B cell (primary cell): ENCODE data around the gene MED8. TPM values are rescaled to one million over a fixed set of nuclear protein-coding genes. Genes with fewer than 3 reads are reported as not detected.

Experiments used
- ATAC-seq: fragments of 200-7000 bp; cut with Tn5 transposase; one replicate; pipeline ENCODE4 v1.10.0; 2021; ENCODE audit warnings: low read depth, mild to moderate bottlenecking, moderate number of reproducible peaks, moderate library complexity
- CTCF ChIA-PET: fragments of 350-600 bp; sonication (Branson Sonifier 250); formaldehyde crosslinking; loops from one replicate; lab custom pipeline; 2021; ENCODE audit warnings: antibody characterized with exemption, inconsistent platforms; lab: Charles Lee
- POLR2A ChIA-PET: fragments of 350-600 bp; sonication (Branson Sonifier 250); formaldehyde crosslinking; loops from one replicate; lab custom pipeline; 2021; ENCODE audit warnings: antibody characterized with exemption; lab: Charles Lee
- DNase-seq: peaks from one replicate; pipeline ENCODE4 v3.0.0; 2013
- H2AFZ ChIP-seq: 2 replicates; pipeline ENCODE4 v1.6.1; 2012; ENCODE audit warnings: mild to moderate bottlenecking, low read depth, low read length; ENCODE audit not compliant: insufficient read depth, poor library complexity, severe bottlenecking
- H3K27ac ChIP-seq, 2 donors: 1 replicate in 1 of 2; 2 replicates in 1 of 2; pipeline ENCODE4 v1.5.1; 2012 to 2013; ENCODE audit warnings: low read length in 2 of 2, mild to moderate bottlenecking in 2 of 2, moderate library complexity in 1 of 2
- H3K27me3 ChIP-seq, 4 experiments: fragments of 200-600 bp in 1 of 4; sonication (generic) in 1 of 4; replicated peaks in 1 of 4; 1 replicate in 2 of 4; 2 replicates in 2 of 4; pipeline versions ENCODE4 v1.6.1 to v1.7.0; 2013 to 2016; ENCODE audit warnings: low read length in 3 of 4, mild to moderate bottlenecking in 2 of 4, mixed read lengths in 1 of 4, moderate library complexity in 1 of 4; ENCODE audit not compliant: insufficient read depth in 4 of 4, control insufficient read depth in 3 of 4; ENCODE audit errors: control extremely low read depth in 1 of 4
- H3K36me3 ChIP-seq, 2 experiments: replicated peaks in 1 of 2; 1 replicate in 1 of 2; 2 replicates in 1 of 2; pipeline versions ENCODE4 v1.6.1 to v1.7.1; 2013; ENCODE audit warnings: low read length in 1 of 2; ENCODE audit not compliant: insufficient read depth in 2 of 2, control insufficient read depth in 1 of 2; ENCODE audit errors: control extremely low read depth in 1 of 2, extremely low read depth in 1 of 2
- H3K4me1 ChIP-seq, 2 donors: fragments of 200-600 bp in 1 of 2; sonication (generic) in 1 of 2; 1 replicate in 1 of 2; 2 replicates in 1 of 2; pipeline versions ENCODE4 v1.5.1 to v1.6.1; 2013 to 2017; ENCODE audit warnings: low read length in 2 of 2; ENCODE audit not compliant: control insufficient read depth in 2 of 2, insufficient read depth in 2 of 2
- H3K4me2 ChIP-seq: replicated peaks from 2 replicates; pipeline ENCODE3; 2012; ENCODE audit warnings: mild to moderate bottlenecking, low read depth, low read length; ENCODE audit not compliant: poor library complexity, severe bottlenecking
- H3K4me3 ChIP-seq, 5 experiments: fragments of 200-600 bp in 1 of 5; sonication (generic) in 1 of 5; 1 replicate in 3 of 5; 2 replicates in 2 of 5; pipeline versions ENCODE4 v1.5.1 to v1.7.0; 2011 to 2016; ENCODE audit warnings: low read length in 4 of 5, mild to moderate bottlenecking in 4 of 5, low read depth in 2 of 5, control low read depth in 1 of 5, moderate library complexity in 1 of 5; ENCODE audit not compliant: insufficient read depth in 1 of 5; ENCODE audit errors: control extremely low read depth in 1 of 5, extremely low read depth in 1 of 5
- H3K79me2 ChIP-seq: fragments of 200-600 bp; sonication (generic); one replicate; pipeline ENCODE4 v1.6.0; 2016; ENCODE audit warnings: low read length; ENCODE audit not compliant: control insufficient read depth, insufficient read depth
- H3K9ac ChIP-seq: fragments of 200-600 bp; sonication (generic); 2 replicates; pipeline ENCODE4 v1.6.1; 2017; ENCODE audit warnings: mild to moderate bottlenecking, low read length, moderate library complexity
- H3K9me3 ChIP-seq, 3 donors: one replicate each; pipeline versions ENCODE4 v1.6.1 to v1.7.1; 2013; ENCODE audit warnings: low read length in 2 of 3; ENCODE audit not compliant: control insufficient read depth in 2 of 3, insufficient read depth in 1 of 3; ENCODE audit errors: control extremely low read depth in 1 of 3
- H4K20me1 ChIP-seq: 2 replicates; pipeline ENCODE4 v1.6.0; 2012; ENCODE audit warnings: mild to moderate bottlenecking, low read length; ENCODE audit not compliant: insufficient read depth, control insufficient read depth, poor library complexity, severe bottlenecking
- H3K27ac Mint-ChIP-seq: one replicate; pipeline ENCODE4 v1.8.0; 2021; ENCODE audit warnings: mixed read lengths
- H3K27me3 Mint-ChIP-seq: one replicate; pipeline ENCODE4 v1.8.0; 2021; ENCODE audit warnings: mixed read lengths
- H3K4me1 Mint-ChIP-seq: one replicate; pipeline ENCODE4 v1.8.0; 2021; ENCODE audit warnings: mixed read lengths
- H3K4me3 Mint-ChIP-seq: one replicate; pipeline ENCODE4 v1.8.0; 2021; ENCODE audit warnings: mixed read lengths
- H3K9me3 Mint-ChIP-seq: one replicate; pipeline ENCODE4 v1.8.0; 2022; ENCODE audit warnings: mixed read lengths; ENCODE audit not compliant: insufficient read depth
- EZH2 ChIP-seq: IDR thresholded peaks from 2 replicates; pipeline ENCODE4 v1.6.1; 2012; ENCODE audit warnings: borderline replicate concordance, low read depth, mild to moderate bottlenecking, moderate library complexity, low read length; ENCODE audit not compliant: insufficient read depth, poor library complexity, severe bottlenecking
- WGBS: methylation state at CpG from one replicate; pipeline ENCODE4 v1.1.5; 2013; ENCODE audit warnings: missing lambda C conversion rate; ENCODE audit not compliant: insufficient coverage; 5-methylcytosine and 5-hydroxymethylcytosine counted together
- intact Hi-C: fragments of 100-400 bp; cut with micrococcal nuclease; formaldehyde crosslinking; loops from one replicate; pipeline ENCODE4 v1.10.0; 2022
- polyA plus RNA-seq: library from polyadenylated mRNA; depleted of rRNA; stranded (reverse); fragments of >200 nt; gene quantifications from 2 replicates; pipeline ENCODE4 v1.2.3, GENCODE V29; 2012
- total RNA-seq, 2 donors: library from RNA; stranded (reverse); fragments of 120-200 nt in 1 of 2; gene quantifications; 1 replicate in 1 of 2; 2 replicates in 1 of 2; pipeline versions ENCODE4 v1.2.3 to v1.2.4, GENCODE V29; 2013 to 2022
- TF ChIP-seq, protein P1 (sequence below): fragments of 200-600 bp; IDR thresholded peaks from one replicate; pipeline ENCODE4 v1.8.0; 2022; ENCODE audit warnings: antibody characterized with exemption, mild to moderate bottlenecking

The MED8 gene
- total and polyA plus RNA-seq, 2 donors (not counting 1 experiment from before 2014, with no cell fraction given): 12.0 to 30.0 TPM

DNA sequence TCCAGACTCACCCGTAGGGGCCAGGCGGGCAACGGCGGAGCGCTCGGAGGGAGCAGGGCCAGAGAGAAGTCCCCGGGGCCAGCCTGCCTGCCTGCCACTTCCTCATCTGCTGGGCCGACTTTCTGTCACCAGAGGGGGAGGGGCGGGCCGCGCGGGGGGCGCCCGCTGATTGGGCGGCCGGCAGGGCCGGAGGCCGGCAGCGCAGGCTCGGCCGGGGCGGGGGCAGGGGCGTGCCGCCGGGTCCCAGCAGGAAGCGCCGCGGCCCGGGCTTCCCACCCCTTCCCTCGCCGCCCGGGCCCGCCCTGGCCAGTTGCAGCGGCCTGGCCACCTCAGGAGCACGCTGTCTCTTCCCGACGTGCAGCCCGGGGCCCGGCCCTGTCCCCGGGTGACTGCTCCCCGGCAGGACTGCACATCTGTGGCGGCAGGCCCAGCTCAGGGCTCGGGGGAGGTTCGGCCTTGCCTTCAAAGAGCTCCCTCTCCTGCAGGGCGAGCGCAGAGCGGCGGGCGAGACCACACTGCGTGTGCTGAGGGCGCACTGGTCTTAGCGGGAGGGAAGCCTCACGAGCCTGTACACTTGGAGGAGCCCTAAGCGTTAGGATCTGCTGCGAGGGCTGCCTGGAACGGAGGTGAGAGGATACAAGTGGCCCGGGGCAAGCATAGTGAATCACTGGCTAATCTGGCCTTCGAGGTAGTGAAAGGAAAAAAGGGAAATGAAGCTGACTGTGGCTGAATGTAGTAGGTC, 21.5 kb downstream of the MED8 start, which contains the start of gene ELOVL1:
TSS of gene ELOVL1 (minus strand) at position 108 of the 742 bp plus-strand sequence. CDS start 2,402 bp downstream, outside the sequence.
- TF ChIP-seq, protein P1, sequence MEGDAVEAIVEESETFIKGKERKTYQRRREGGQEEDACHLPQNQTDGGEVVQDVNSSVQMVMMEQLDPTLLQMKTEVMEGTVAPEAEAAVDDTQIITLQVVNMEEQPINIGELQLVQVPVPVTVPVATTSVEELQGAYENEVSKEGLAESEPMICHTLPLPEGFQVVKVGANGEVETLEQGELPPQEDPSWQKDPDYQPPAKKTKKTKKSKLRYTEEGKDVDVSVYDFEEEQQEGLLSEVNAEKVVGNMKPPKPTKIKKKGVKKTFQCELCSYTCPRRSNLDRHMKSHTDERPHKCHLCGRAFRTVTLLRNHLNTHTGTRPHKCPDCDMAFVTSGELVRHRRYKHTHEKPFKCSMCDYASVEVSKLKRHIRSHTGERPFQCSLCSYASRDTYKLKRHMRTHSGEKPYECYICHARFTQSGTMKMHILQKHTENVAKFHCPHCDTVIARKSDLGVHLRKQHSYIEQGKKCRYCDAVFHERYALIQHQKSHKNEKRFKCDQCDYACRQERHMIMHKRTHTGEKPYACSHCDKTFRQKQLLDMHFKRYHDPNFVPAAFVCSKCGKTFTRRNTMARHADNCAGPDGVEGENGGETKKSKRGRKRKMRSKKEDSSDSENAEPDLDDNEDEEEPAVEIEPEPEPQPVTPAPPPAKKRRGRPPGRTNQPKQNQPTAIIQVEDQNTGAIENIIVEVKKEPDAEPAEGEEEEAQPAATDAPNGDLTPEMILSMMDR: peak; percentile 13
- TF ChIP-seq EZH2: no peak
- Histone ChIP-seq H2AFZ (peak within 1 kb of the TSS; percentile 87), H3K9me3 (no peaks in the 10 kb centered on the region), H3K4me3 (peak within 1 kb of the TSS; percentile 64 to 90 (median 81)), H3K4me1 (peaks cover 18 to 26% of the 10 kb centered on the region in 2 donors), H3K27ac (peak within 1 kb of the TSS; percentile 74 to 96), H3K79me2 (peaks cover 52% of the 10 kb centered on the region), H3K36me3 (peaks cover 0 to 27% of the 10 kb centered on the region in 2 experiments), H4K20me1 (peaks cover 32% of the 10 kb centered on the region), H3K9ac (peak within 1 kb of the TSS; percentile 86), H3K27me3 (no peaks in the 10 kb centered on the region), H3K4me2 (peak within 1 kb of the TSS; percentile 100)
- no peaks in the 10 kb centered on the region for H3K27me3 Mint-ChIP-seq
- intact Hi-C loops: loop anchor here (1.0 to 10.0 kb wide), 11 partner anchors 10 to 664 kb away; partner anchors contain the start of genes C1orf50, CDC20, KDM4A and MED8
- DNase-seq (peak; percentile 94), ATAC-seq (peak; percentile 88)
- peak within 1 kb of the TSS; percentile 96 for H3K4me3 Mint-ChIP-seq
- POLR2A ChIA-PET: interaction anchor here (0.7 to 2.5 kb wide), 11 partner anchors 10 to 601 kb away, joined by 3 to 34 read pairs (median 3); partner anchors contain the start of genes C1orf50, CDC20, HYI and KDM4A
- CTCF ChIA-PET: interaction anchor here (0.7 to 2.5 kb wide), 12 partner anchors 10 to 295 kb away, joined by 3 to 14 read pairs (median 4); partner anchors contain the start of genes MED8 and SZT2
- under 1% methylated on average over 56 of the region's 58 CpGs for WGBS
- no peaks in the 10 kb centered on the region for H3K9me3 Mint-ChIP-seq
- H3K4me1 Mint-ChIP-seq: peaks cover 45% of the 10 kb centered on the region
- peak within 1 kb of the TSS; percentile 97 for H3K27ac Mint-ChIP-seq
